ENCODE measurements around the gene SLC39A11.

GRCh38 chr17:72792771-72793170 lies 299.7 kb downstream of the SLC39A11 start:
- TF ChIP-seq CTCF (conservative IDR thresholded peaks at IDR 0.05 in 1 of 2, IDR thresholded peaks at IDR 0.05 in 1 of 2; ENCODE audit: extremely low read depth in 1 of 2, insufficient read depth in 1 of 2, low read depth in 1 of 2, low read length in 2 of 2): no peak
- TF ChIP-seq EZH2 (IDR thresholded peaks at IDR 0.05; ENCODE audit: borderline replicate concordance, low read length): no peak
